GM12892 (cell line): ENCODE data around the gene WFS1.

ENCODE experiments used
- POLR2A ChIP-seq: IDR thresholded peaks from 2 replicates; pipeline ENCODE4 v1.6.1; 2011; ENCODE audit warnings: low read depth, low read length, control low read depth
- POLR2AphosphoS5 ChIP-seq: IDR thresholded peaks from 2 replicates; pipeline ENCODE4 v1.6.1; 2011; ENCODE audit warnings: low read depth, low read length, control low read depth
- TAF1 ChIP-seq: IDR thresholded peaks from 2 replicates; pipeline ENCODE4 v1.6.1; 2011; ENCODE audit warnings: low read depth, mild to moderate bottlenecking, control low read depth, low read length, borderline replicate concordance

- no peak for TF ChIP-seq POLR2AphosphoS5
- no peak for TF ChIP-seq POLR2A
- TF ChIP-seq TAF1 = no peak
Measured at GRCh38 chr4:6325788-6326290, 56.2 kb downstream of the WFS1 start.
